Neuronal stem cell (in vitro differentiated cells): Measurements from ENCODE around the gene BIRC6.

Source experiments
- DNase-seq: peaks from one replicate; pipeline ENCODE4 v3.0.0-alpha.2; 2013; ENCODE audit warnings: low spot score
- H2AFZ ChIP-seq: one replicate; pipeline ENCODE4 v1.6.1; 2013; ENCODE audit warnings: mild to moderate bottlenecking, low read length, inconsistent platforms
- H2AK5ac ChIP-seq: 2 replicates; pipeline ENCODE4 v1.6.1; 2013; ENCODE audit warnings: low read depth, mild to moderate bottlenecking, inconsistent platforms, low read length, moderate library complexity, mixed read lengths
- H2BK120ac ChIP-seq: 2 replicates; pipeline ENCODE4 v1.6.1; 2013; ENCODE audit warnings: low read depth, mild to moderate bottlenecking, inconsistent platforms, low read length, moderate library complexity, mixed read lengths
- H2BK12ac ChIP-seq: one replicate; pipeline ENCODE4 v1.6.1; 2013; ENCODE audit warnings: low read length, inconsistent platforms
- H2BK15ac ChIP-seq: 2 replicates; pipeline ENCODE4 v1.6.1; 2013; ENCODE audit warnings: mild to moderate bottlenecking, low read length, inconsistent platforms, mixed read lengths
- H2BK5ac ChIP-seq: one replicate; pipeline ENCODE4 v1.6.1; 2013; ENCODE audit warnings: inconsistent platforms, mild to moderate bottlenecking, low read length, moderate library complexity
- H3K14ac ChIP-seq: one replicate; pipeline ENCODE4 v1.6.1; 2013; ENCODE audit warnings: low read length, inconsistent platforms
- H3K18ac ChIP-seq: 2 replicates; pipeline ENCODE4 v1.6.1; 2013; ENCODE audit warnings: low read length, inconsistent platforms
- H3K23ac ChIP-seq: 2 replicates; pipeline ENCODE4 v1.6.1; 2013; ENCODE audit warnings: low read depth, mild to moderate bottlenecking, mixed read lengths, low read length, inconsistent platforms; ENCODE audit not compliant: poor library complexity
- H3K27ac ChIP-seq: replicated peaks from 3 replicates; pipeline ENCODE4 v1.5.1; 2013; ENCODE audit warnings: low read length, inconsistent platforms
- H3K27me3 ChIP-seq, 3 experiments: 2 replicates each; pipeline ENCODE4 v1.6.1; 2013; ENCODE audit warnings: low read length in 3 of 3, mild to moderate bottlenecking in 2 of 3, inconsistent platforms in 1 of 3, low read depth in 1 of 3, mixed read lengths in 1 of 3, moderate library complexity in 1 of 3; ENCODE audit not compliant: control insufficient read depth in 3 of 3, insufficient read depth in 3 of 3
- H3K36me3 ChIP-seq, 2 donors: replicated peaks in 1 of 2; 2 replicates each; pipeline ENCODE4 v1.6.1; 2013; ENCODE audit warnings: low read length in 2 of 2; ENCODE audit not compliant: control insufficient read depth in 2 of 2, insufficient read depth in 2 of 2
- H3K4ac ChIP-seq: 2 replicates; pipeline ENCODE4 v1.6.1; 2013; ENCODE audit warnings: inconsistent platforms, mild to moderate bottlenecking, low read length, moderate library complexity
- H3K4me1 ChIP-seq, 2 donors: 1 replicate in 1 of 2; 2 replicates in 1 of 2; pipeline ENCODE4 v1.6.1; 2013; ENCODE audit warnings: low read length in 2 of 2, low read depth in 1 of 2; ENCODE audit not compliant: control insufficient read depth in 2 of 2, insufficient read depth in 1 of 2
- H3K4me2 ChIP-seq: one replicate; pipeline ENCODE4 v1.6.1; 2013; ENCODE audit warnings: mild to moderate bottlenecking, low read length, inconsistent platforms; ENCODE audit not compliant: insufficient read depth, poor library complexity, severe bottlenecking
- H3K4me3 ChIP-seq, 2 donors: 2 replicates each; pipeline ENCODE4 v1.5.1; 2013; ENCODE audit warnings: low read length in 2 of 2, mild to moderate bottlenecking in 2 of 2, inconsistent platforms in 1 of 2, moderate library complexity in 1 of 2
- H3K79me1 ChIP-seq: one replicate; pipeline ENCODE4 v1.6.1; 2013; ENCODE audit warnings: low read depth, mild to moderate bottlenecking, inconsistent platforms, low read length, moderate library complexity
- H3K9ac ChIP-seq: one replicate; pipeline ENCODE4 v1.6.1; 2013; ENCODE audit warnings: mild to moderate bottlenecking, low read depth, low read length, inconsistent platforms; ENCODE audit not compliant: poor library complexity
- H3K9me3 ChIP-seq, 2 donors: replicated peaks in 1 of 2; 2 replicates each; pipeline versions ENCODE3 to v1.6.1; 2013; ENCODE audit warnings: low read length in 2 of 2, mild to moderate bottlenecking in 2 of 2, inconsistent platforms in 1 of 2, low read depth in 1 of 2, mixed read lengths in 1 of 2, moderate library complexity in 1 of 2; ENCODE audit not compliant: control insufficient read depth in 2 of 2, insufficient read depth in 1 of 2
- H4K8ac ChIP-seq: one replicate; pipeline ENCODE4 v1.6.1; 2013; ENCODE audit warnings: low read depth, mild to moderate bottlenecking, inconsistent platforms, low read length, moderate library complexity
- H4K91ac ChIP-seq: one replicate; pipeline ENCODE4 v1.6.1; 2013; ENCODE audit warnings: low read length, low read depth, mild to moderate bottlenecking, inconsistent platforms; ENCODE audit not compliant: poor library complexity
- WGBS, 2 donors: extraction: QIAGEN DNeasy Blood & Tissue Kit; methylation state at CpG; one replicate each; pipeline ENCODE4 v1.1.7; 2013; ENCODE audit warnings: missing lambda C conversion rate in 2 of 2, mixed read lengths in 1 of 2; ENCODE audit not compliant: insufficient read length in 2 of 2, insufficient replicate concordance in 1 of 2; ENCODE audit errors: extremely low coverage in 2 of 2; 5-methylcytosine and 5-hydroxymethylcytosine counted together

BIRC6 gene

GRCh38 chr2:32502941-32503340 is 146.1 kb downstream of the BIRC6 start:
- no peak for DNase-seq
- H3K9ac ChIP-seq, result no peak overlapping the region
- no peak overlapping the region for H3K4ac ChIP-seq
- H3K4me2 ChIP-seq, result no peak overlapping the region
- H2AFZ ChIP-seq, result no peak overlapping the region
- no CpG with 5 or more reads among the region's 2 CpGs for WGBS, 2 donors
- H3K18ac ChIP-seq, result no peak overlapping the region
- no peak overlapping the region for H2BK120ac ChIP-seq
- no peak overlapping the region for H3K4me3 ChIP-seq
- no peak overlapping the region for H4K8ac ChIP-seq
- H2BK15ac ChIP-seq, result no peak overlapping the region
- peaks cover 8 to 92% of the 10 kb centered on the region in 2 donors for H3K36me3 ChIP-seq
- no peak overlapping the region for H3K23ac ChIP-seq
- no peak overlapping the region for H3K27ac ChIP-seq
- no peak overlapping the region for H4K91ac ChIP-seq
- H2BK5ac ChIP-seq, result no peak overlapping the region
- no peaks in the 10 kb centered on the region for H3K4me1 ChIP-seq
- H3K9me3 ChIP-seq, result no peaks in the 10 kb centered on the region
- no peak overlapping the region for H2AK5ac ChIP-seq
- no peaks in the 10 kb centered on the region for H3K27me3 ChIP-seq
- H2BK12ac ChIP-seq, result no peak overlapping the region
- H3K14ac ChIP-seq, result no peak overlapping the region
- H3K79me1 ChIP-seq, result no peaks in the 10 kb centered on the region

GRCh38 chr2:32504877-32505478 is 148.2 kb downstream of the BIRC6 start:
- no peaks in the 10 kb centered on the region for H3K9me3 ChIP-seq
- H3K4me3 ChIP-seq, result no peak overlapping the region
- H3K14ac ChIP-seq, result no peak overlapping the region
- no peaks in the 10 kb centered on the region for H3K79me1 ChIP-seq
- H3K18ac ChIP-seq, result no peak overlapping the region
- H4K8ac ChIP-seq, result no peak overlapping the region
- no peak for DNase-seq
- no peak overlapping the region for H2AFZ ChIP-seq
- no peak overlapping the region for H3K23ac ChIP-seq
- H2BK120ac ChIP-seq, result no peak overlapping the region
- no peaks in the 10 kb centered on the region for H3K27me3 ChIP-seq
- H3K9ac ChIP-seq, result no peak overlapping the region
- no CpG with 5 or more reads among the region's 3 CpGs for WGBS, 2 donors
- no peak overlapping the region for H2BK5ac ChIP-seq
- H2BK15ac ChIP-seq, result no peak overlapping the region
- H3K4me2 ChIP-seq, result no peak overlapping the region
- H3K4me1 ChIP-seq, result no peaks in the 10 kb centered on the region
- H3K4ac ChIP-seq, result no peak overlapping the region
- H4K91ac ChIP-seq, result no peak overlapping the region
- peaks cover 3 to 93% of the 10 kb centered on the region in 2 donors for H3K36me3 ChIP-seq
- H2BK12ac ChIP-seq, result no peak overlapping the region
- H2AK5ac ChIP-seq, result no peak overlapping the region
- no peak overlapping the region for H3K27ac ChIP-seq

GRCh38 chr2:32506446-32506845 is 149.6 kb downstream of the BIRC6 start:
- H3K9ac ChIP-seq, result no peak overlapping the region
- no peak overlapping the region for H3K27ac ChIP-seq
- H3K18ac ChIP-seq, result no peak overlapping the region
- H3K4me1 ChIP-seq, result no peaks in the 10 kb centered on the region
- H3K14ac ChIP-seq, result no peak overlapping the region
- no peak overlapping the region for H3K4me2 ChIP-seq
- no peak overlapping the region for H2BK120ac ChIP-seq
- H3K36me3 ChIP-seq, result peaks cover 3 to 90% of the 10 kb centered on the region in 2 donors
- H3K4me3 ChIP-seq, result no peak overlapping the region
- H2AFZ ChIP-seq, result no peak overlapping the region
- no peak overlapping the region for H4K8ac ChIP-seq
- H3K9me3 ChIP-seq, result no peaks in the 10 kb centered on the region
- H3K79me1 ChIP-seq, result no peaks in the 10 kb centered on the region
- no peak overlapping the region for H2BK5ac ChIP-seq
- no peak for DNase-seq
- no peak overlapping the region for H3K4ac ChIP-seq
- no peak overlapping the region for H3K23ac ChIP-seq
- H2BK12ac ChIP-seq, result no peak overlapping the region
- H4K91ac ChIP-seq, result no peak overlapping the region
- no peaks in the 10 kb centered on the region for H3K27me3 ChIP-seq
- H2BK15ac ChIP-seq, result no peak overlapping the region
- H2AK5ac ChIP-seq, result no peak overlapping the region
- WGBS, 2 donors, result no CpG with 5 or more reads among the region's 1 CpG

GRCh38 chr2:32514946-32515345 is 158.1 kb downstream of the BIRC6 start:
- Histone ChIP-seq H3K14ac (no peak overlapping the region), H2BK15ac (no peak overlapping the region), H3K36me3 (peaks cover 12 to 96% of the 10 kb centered on the region in 2 donors), H3K27me3 (no peaks in the 10 kb centered on the region), H3K23ac (no peak overlapping the region), H3K4ac (no peak overlapping the region), H3K18ac (no peak overlapping the region), H3K79me1 (no peaks in the 10 kb centered on the region), H2AK5ac (no peak overlapping the region), H3K9me3 (no peaks in the 10 kb centered on the region), H3K27ac (no peak overlapping the region), H4K91ac (no peak overlapping the region), H4K8ac (no peak overlapping the region), H2BK120ac (no peak overlapping the region), H3K4me1 (no peaks in the 10 kb centered on the region), H2AFZ (no peak overlapping the region), H2BK5ac (no peak overlapping the region), H2BK12ac (no peak overlapping the region), H3K4me3 (no peak overlapping the region), H3K9ac (no peak overlapping the region), H3K4me2 (no peak overlapping the region)
- no CpG with 5 or more reads among the region's 2 CpGs for WGBS, 2 donors
- DNase-seq, result no peak
